GM19035 (cell line): ENCODE results near the gene INTS3.
"Not testable (repeated sequence)": the region's sequence is repeated elsewhere in the genome, so short reads cannot be mapped to it uniquely, and the experiment has no call there.

Experiments used
- ATAC-seq: cut with Tn5 transposase; IDR thresholded peaks from one replicate; pipeline ENCODE4 v1.9.1; 2021; ENCODE audit not compliant: unreplicated experiment

Gene INTS3

GRCh38 chr1:153778051-153778823, 50.4 kb downstream of the INTS3 start:
- no peak for ATAC-seq

GRCh38 chr1:153778824-153779519, 51.1 kb downstream of the INTS3 start:
- ATAC-seq, result no peak

GRCh38 chr1:153779781-153780541, 52.1 kb downstream of the INTS3 start:
- ATAC-seq, result no peak

DNA sequence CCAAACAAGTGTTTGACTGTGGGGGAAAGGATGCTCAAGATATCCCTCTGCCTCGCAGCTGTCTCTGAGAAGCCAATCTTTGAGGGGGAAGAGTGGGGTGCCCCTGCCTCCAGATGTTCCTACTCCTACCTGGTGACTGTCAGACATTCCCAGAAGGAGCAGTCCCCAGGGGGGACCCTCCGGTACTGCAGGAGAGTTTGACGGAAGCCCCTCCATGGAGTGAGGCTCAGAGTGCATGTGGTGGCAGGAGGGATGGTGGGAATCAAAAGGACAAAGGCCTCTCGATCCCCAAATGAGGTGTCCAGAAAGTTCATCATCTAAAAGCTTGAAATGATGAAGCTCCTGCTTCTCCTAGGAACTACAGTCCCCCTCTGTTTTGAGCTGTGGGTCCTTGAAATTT, 52.7 kb downstream of the INTS3 start:
- no peak for ATAC-seq

DNA sequence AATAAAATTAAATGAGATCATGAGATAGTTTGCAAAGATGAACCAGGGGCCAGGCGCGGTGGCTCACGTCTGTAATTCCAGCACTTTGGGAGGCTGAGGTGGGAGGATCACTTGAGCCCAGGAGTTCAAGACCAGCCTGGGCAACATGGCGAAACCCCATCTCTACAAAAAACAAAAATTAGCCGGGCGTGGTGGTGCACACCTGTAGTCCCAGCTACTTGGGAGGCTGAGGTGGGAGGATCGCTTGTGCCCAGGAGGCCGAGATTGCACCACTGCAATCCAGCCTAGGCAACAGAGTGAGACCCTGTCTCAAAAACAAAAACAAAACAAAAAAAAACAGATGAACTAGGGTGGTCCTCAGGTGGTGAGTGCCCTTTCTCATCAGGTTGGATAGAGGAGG, 54.8 kb downstream of the INTS3 start:
- ATAC-seq, result not testable (repeated sequence)

DNA sequence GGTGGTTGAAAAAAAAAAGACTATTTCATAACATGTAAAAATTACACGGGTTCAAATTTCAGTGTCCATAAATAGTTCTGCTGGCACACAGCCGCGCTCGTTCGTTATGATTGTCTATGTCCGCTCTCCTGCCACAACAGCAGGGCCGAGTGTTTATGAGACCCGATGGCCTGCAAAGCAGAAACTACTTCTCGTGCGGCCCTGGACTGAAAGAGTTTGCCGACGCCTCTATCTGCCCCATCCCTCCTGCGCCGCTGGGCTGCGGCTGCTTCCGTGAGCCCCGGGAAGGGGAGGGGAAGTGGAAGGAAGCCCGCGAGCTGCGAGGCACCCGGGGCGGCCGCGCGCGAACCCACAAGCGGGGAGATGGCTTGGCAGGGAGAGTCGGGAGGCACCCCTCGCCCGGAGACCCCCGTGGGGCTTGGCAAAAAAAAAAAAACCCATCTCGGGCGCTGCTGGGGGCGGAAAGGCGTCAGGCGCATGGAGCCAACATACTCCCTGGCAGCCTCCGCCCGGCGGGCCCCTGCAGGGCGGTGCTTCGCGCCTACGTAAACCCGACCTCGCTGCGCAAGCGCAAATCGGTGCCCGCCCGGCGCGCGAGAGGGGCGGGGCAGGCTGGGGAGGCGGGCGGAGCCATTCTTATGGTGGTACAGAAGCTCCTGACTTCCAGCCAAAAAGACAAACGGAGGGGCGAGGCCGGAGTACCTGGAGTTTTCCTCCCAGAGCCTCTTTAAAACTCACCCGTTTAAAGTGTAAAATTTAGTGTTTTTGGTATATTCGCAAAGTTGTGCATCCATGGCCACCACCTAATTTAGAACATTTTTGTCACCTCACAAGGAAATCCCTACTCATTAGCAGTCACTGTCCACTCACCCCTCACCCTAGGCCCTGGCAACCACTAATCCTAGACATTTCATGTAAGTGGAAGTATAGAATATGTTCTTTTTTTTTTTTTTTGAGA, 55.7 kb downstream of the INTS3 start:
- ATAC-seq, result peak; percentile 86

GRCh38 chr1:153786038-153786790, 58.4 kb downstream of the INTS3 start:
- ATAC-seq, result no peak

DNA sequence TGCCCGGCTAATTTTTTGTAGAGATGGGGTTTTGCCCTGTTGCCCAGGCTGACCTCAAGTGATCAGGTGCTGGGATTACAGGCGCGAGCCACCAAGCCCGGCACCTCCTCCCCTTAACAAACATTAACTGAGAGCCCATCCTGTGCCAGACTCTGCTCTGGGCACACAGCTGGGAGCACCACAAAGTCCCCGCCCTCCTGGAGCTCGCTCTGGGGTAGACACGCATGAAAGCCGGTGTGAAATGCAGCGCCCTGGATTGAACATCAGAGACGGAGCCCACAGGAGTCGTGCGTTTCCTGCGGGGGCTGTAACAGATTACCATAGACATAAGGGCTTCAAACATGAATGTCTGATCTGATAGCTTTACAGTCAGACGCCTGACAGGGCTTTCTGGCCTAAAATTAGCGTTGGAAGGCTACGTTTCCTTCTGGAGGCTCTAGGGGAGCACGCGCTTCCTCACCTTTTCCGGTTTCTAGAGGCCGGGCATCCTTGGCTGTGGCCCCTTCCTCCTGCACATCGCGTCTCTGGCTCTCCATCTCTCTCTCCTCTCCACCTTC, 61.7 kb downstream of the INTS3 start:
- no peak for ATAC-seq

- ATAC-seq, result peak; percentile 2
These were observed 62.6 kb downstream of the INTS3 start for GRCh38 chr1:153790313-153790965.

DNA sequence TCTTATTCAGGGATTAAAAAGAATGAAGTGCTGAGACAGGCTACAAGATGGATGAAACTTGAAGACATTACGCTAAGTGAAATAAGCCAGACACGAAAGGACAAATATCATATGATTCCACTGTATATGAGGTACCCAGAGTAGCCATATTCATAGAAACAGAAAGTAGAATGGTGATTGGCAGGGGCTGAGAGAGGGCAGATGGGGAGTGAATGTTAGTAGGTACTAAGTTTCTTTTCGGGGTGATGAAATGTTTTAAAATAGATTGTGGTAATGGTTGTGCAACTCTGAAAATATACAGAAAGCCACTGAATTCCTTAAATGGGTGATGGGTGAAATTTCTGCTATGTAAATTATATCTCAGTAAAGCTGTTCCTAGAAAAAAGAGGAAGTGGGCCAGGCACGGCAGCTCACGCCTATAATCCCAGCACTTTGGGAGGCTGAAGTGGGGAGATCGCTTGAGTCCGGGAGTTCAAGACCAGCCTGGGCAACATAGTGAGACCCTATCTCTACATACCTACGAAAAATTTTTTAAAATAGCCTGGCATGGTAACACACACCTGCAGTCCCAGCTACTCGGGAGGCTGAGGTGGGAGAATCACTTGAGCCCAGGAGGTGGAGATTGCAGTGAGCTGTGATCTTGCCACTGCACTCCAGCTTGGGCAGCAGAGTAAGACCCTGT, 63.3 kb downstream of the INTS3 start:
- ATAC-seq, result peak; percentile 88

DNA sequence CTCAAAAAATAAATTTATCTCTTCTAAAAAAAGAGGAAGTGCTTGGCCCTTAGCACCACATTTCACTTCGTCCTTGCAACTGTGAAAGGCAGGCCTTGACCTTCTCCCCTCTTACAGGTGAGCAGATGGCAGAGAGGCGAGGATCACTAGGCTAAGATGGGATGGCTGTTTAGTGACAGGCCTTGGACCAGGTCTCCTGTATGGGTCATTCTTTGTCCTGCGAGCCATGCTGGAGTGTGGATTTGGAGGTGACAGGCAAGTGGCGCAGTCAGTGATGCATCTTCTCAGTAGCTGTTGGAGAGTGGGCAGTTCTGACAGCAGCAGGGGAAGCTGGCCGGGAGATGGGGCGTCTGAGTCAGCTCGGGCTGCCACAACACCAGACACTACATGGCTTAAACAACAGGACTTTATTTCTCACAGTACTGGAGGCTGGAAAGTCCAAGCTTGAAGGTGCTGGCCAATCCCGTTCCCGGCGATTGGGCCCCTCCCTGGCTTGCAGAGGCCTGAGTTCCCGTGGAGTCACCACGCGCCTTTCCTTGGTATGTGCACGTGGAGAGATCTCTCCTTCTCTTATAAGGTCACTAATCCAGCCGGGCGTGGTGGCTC, 63.9 kb downstream of the INTS3 start:
- peak; percentile 22 for ATAC-seq

GRCh38 chr1:153792631-153793041, 64.8 kb downstream of the INTS3 start:
- no peak for ATAC-seq

DNA sequence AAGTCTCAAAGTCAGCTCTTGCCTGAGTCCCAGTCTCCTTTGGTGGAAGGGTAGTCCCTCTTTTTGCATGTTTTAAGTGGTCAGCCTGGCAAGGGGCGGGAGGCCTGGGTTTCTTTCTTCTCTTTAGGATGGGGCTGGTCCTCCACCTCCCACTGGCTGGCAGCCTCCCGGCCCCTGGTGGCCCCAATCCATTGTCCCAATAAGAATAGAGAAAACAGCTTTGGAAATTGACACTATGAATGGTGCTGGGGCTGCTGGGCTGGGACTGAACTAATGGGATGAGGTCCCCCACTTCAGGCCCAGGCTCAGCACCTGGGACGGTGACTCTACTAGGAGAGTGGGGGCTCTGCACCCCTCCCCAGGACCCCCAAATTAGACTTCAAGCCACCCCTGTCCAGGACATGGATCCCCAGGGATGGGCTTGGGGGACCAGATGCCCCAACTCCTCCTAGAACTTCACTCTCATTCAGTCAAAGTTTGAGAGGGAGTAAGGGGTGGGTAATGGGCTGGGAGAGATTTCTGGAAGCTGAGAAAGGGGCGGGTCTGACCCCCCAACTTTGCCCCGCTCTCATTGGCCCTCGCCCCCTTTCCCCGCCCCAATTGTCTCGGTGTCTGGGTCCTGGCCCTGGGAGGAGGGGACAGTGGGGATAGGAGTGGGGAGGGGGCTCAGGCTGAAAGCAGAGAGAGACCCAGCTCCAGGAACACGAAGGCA, 65.6 kb downstream of the INTS3 start:
- no peak for ATAC-seq

- ATAC-seq, result no peak
These were observed 66.2 kb downstream of the INTS3 start for GRCh38 chr1:153793973-153794615.

DNA sequence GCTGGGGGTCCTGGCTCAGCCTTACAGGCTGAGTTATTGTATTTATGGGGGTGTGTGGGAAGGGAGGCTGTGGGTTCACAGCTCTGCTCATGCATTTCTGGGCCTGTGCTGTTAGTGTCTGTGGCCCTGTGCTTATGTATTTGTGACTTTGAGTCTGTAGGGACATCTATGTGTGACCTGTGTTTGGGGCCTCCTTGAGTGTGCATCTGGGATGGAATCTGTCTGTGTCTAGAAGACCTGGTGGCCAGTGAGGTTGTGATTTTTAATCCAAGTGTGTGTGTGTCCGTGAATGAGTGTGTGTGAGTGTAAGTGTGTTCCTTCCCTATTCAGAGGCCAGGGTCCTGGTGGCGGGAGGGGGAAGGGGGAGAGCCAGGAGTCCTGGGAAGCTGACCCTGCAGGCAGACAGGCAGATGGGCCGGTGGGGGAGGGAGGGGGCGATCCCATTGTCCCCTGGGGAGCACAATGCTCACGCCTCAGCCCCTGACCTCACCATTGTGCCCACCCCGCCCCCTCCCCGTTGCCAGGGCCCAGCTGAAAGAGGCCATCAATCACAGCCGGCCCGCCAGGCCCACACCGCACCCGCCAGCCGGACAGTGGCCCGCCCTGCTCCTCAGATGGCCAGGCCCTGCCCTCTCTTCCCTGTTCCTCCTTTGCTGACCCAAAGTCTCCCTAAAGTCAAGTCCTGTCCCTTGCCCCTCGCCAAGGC, 66.9 kb downstream of the INTS3 start:
- ATAC-seq, result no peak

DNA sequence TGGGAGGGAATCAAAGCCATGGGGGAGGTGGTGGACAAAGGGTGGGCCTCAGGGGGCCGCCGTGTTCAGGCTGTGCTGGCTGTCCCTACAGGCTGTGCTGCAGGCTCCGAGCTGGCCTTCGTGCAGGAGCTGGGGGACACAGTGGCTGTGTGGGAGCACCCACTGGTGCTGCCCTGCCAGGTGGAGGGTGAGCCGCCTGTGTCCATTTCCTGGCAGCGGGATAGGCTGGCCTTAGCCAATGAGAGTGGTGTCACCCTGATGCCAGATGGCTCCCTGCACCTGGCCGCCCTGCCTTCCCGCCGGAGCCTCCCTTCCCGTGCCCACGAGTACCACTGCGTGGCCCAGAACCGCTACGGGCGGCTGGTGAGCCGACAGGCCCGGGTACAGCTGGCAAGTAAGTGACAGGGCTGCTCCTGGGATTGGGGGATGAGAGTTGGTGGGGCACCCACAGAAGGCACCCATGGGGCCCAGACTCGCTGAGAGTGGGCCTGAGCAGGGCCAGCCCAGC, 67.5 kb downstream of the INTS3 start:
- ATAC-seq, result no peak
